HepG2 (cell line): ENCODE data around the gene TNIP1. TPM values are rescaled to one million over a fixed set of nuclear protein-coding genes. Genes with fewer than 3 reads are reported as not detected.
A peak's percentile ranks its signal among the peaks of the same experiment; 100 is the strongest.

Experiments used
- AKNA ChIP-seq: sonication (generic); formaldehyde crosslinking; IDR thresholded peaks from 2 replicates; pipeline ENCODE4 v1.4.0; 2020; ENCODE audit warnings: missing genetic modification reagents, borderline replicate concordance
- CSRNP2 ChIP-seq: sonication (generic); formaldehyde crosslinking; conservative IDR thresholded peaks from 2 replicates; pipeline ENCODE4 v1.8.0; 2022; ENCODE audit warnings: low read depth, missing genetic modification reagents
- DMAP1 ChIP-seq: IDR thresholded peaks from 2 replicates; pipeline ENCODE4 v1.6.1; 2016
- FOXO1 ChIP-seq: sonication (generic); formaldehyde crosslinking; IDR thresholded peaks from 2 replicates; pipeline ENCODE4 v1.4.0; 2020; ENCODE audit warnings: missing genetic modification reagents
- FUBP1 ChIP-seq: sonication (generic); formaldehyde crosslinking; IDR thresholded peaks from 2 replicates; pipeline ENCODE4 v1.5.1; 2020; ENCODE audit warnings: missing genetic modification reagents, mild to moderate bottlenecking, borderline replicate concordance
- HCFC1 ChIP-seq: fragments of 150-350 bp; IDR thresholded peaks from 2 replicates; pipeline ENCODE4 v1.6.1; 2014; ENCODE audit warnings: low read depth, low read length
- KDM3A ChIP-seq: IDR thresholded peaks from 2 replicates; pipeline ENCODE4 v1.6.1; 2018; ENCODE audit warnings: low read depth, missing compliant biosample characterization
- MBNL3 ChIP-seq: fragments of 250-450 bp; sonication (Bioruptor Pico); conservative IDR thresholded peaks from 2 replicates; pipeline ENCODE4 v1.8.0; 2022; ENCODE audit warnings: mild to moderate bottlenecking, inconsistent platforms
- PHF20 ChIP-seq: sonication (generic); formaldehyde crosslinking; IDR thresholded peaks from 2 replicates; pipeline ENCODE4 v1.5.0; 2020; ENCODE audit warnings: mild to moderate bottlenecking, missing genetic modification reagents
- RAD21 ChIP-seq: fragments of 450-650 bp; formaldehyde crosslinking; IDR thresholded peaks from 2 replicates; pipeline ENCODE4 v1.5.0; 2020; ENCODE audit warnings: mild to moderate bottlenecking
- RCOR2 ChIP-seq: IDR thresholded peaks from 2 replicates; pipeline ENCODE4 v1.6.1; 2016; ENCODE audit warnings: missing biosample characterization, missing genetic modification reagents
- SMAD9 ChIP-seq: sonication (generic); formaldehyde crosslinking; IDR thresholded peaks from 2 replicates; pipeline ENCODE4 v1.5.1; 2020; ENCODE audit warnings: mild to moderate bottlenecking, missing genetic modification reagents
- SNAI1 ChIP-seq: sonication (generic); formaldehyde crosslinking; IDR thresholded peaks from 2 replicates; pipeline ENCODE4 v1.5.0; 2020; ENCODE audit warnings: mild to moderate bottlenecking, missing genetic modification reagents, borderline replicate concordance
- SOX13 ChIP-seq, 3 experiments: fragments of 450-650 bp in 1 of 3; sonication (generic) in 1 of 3; formaldehyde crosslinking in 1 of 3; IDR thresholded peaks in 2 of 3; conservative IDR thresholded peaks in 1 of 3; 2 replicates each; pipeline versions ENCODE4 v1.5.0 to v1.6.1; 2016 to 2020; ENCODE audit warnings: antibody characterized with exemption in 1 of 3, mild to moderate bottlenecking in 1 of 3, missing compliant biosample characterization in 1 of 3, missing genetic modification reagents in 1 of 3, moderate library complexity in 1 of 3
- ZNF33B ChIP-seq: sonication (generic); formaldehyde crosslinking; IDR thresholded peaks from 2 replicates; pipeline ENCODE4 v1.5.1; 2020; ENCODE audit warnings: mild to moderate bottlenecking, missing genetic modification reagents
- ZNF629 ChIP-seq: sonication (generic); formaldehyde crosslinking; conservative IDR thresholded peaks from 2 replicates; pipeline ENCODE4 v1.5.0; 2020; ENCODE audit warnings: missing genetic modification reagents
- polyA plus RNA-seq, 8 experiments: library from polyadenylated mRNA; depleted of rRNA in 3 of 8; stranded (reverse) in 7 of 8; unstranded in 1 of 8; fragments of >200 nt; fragmentation: Illumina TruSeq in 4 of 8; extraction: Trizol in 4 of 8; gene quantifications; 2 replicates each; pipeline versions ENCODE4 v1.2.1 to v1.2.3, GENCODE V29; 2011 to 2016; ENCODE audit warnings: low read depth in 4 of 8, missing spikeins in 1 of 8, mixed read lengths in 1 of 8; ENCODE audit not compliant: insufficient read depth in 1 of 8
- total RNA-seq, 5 experiments: library from RNA; depleted of rRNA; stranded (reverse); fragments of >200 nt; fragmentation: Illumina TruSeq; extraction: Trizol; gene quantifications; 2 replicates each; pipeline ENCODE4 v1.2.3, GENCODE V29; 2016; ENCODE audit warnings: low read depth in 1 of 5
- TF ChIP-seq, protein P1 (sequence below): sonication (generic); formaldehyde crosslinking; IDR thresholded peaks from 2 replicates; pipeline ENCODE4 v1.4.0; 2020; ENCODE audit warnings: mild to moderate bottlenecking, missing genetic modification reagents

The TNIP1 gene
- total and polyA plus RNA-seq, 2 of the 13 experiments (the other 11 are each of a cell fraction or from before 2014, with no cell fraction given): 26.2 to 45.9 TPM

- TF ChIP-seq ZNF33B (CRISPR knock-in tag): peak; percentile 18; the same call in 1 of the 2 replicates
- TF ChIP-seq, protein P1, sequence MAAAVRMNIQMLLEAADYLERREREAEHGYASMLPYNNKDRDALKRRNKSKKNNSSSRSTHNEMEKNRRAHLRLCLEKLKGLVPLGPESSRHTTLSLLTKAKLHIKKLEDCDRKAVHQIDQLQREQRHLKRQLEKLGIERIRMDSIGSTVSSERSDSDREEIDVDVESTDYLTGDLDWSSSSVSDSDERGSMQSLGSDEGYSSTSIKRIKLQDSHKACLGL (CRISPR knock-in tag): peak; percentile 90
- peak; percentile 66; the same call in 1 of the 2 replicates for TF ChIP-seq DMAP1 (CRISPR knock-in tag)
- no peak; the same call in 1 of the 2 replicates for TF ChIP-seq HCFC1
- TF ChIP-seq KDM3A (CRISPR knock-in tag): peak; percentile 43; the same call in 1 of the 2 replicates
- no peak for TF ChIP-seq SOX13 (IDR thresholded peaks at IDR 0.05)
- no peak for TF ChIP-seq SOX13 (CRISPR knock-in tag; conservative IDR thresholded peaks at IDR 0.05 in 1 of 2, IDR thresholded peaks at IDR 0.05 in 1 of 2)
- 0 out of 2 replicates have a peak, but pooled peaks have one; percentile 72 for TF ChIP-seq AKNA (CRISPR knock-in tag)
- 0 out of 2 replicates have a peak, but pooled peaks have one; percentile 13 for TF ChIP-seq ZNF629
- TF ChIP-seq MBNL3 (CRISPR knock-in tag): no peak
- peak; percentile 74; the same call in 1 of the 2 replicates for TF ChIP-seq PHF20 (CRISPR knock-in tag)
- TF ChIP-seq FOXO1: peak; percentile 93
- TF ChIP-seq SMAD9: 0 out of 2 replicates have a peak, but pooled peaks have one; percentile 34
- no peak; the same call in 1 of the 2 replicates for TF ChIP-seq RAD21 (CRISPR knock-in tag)
- no peak; the same call in 1 of the 2 replicates for TF ChIP-seq FUBP1 (CRISPR knock-in tag)
- no peak for TF ChIP-seq RCOR2
- TF ChIP-seq CSRNP2 (CRISPR knock-in tag): no peak
- TF ChIP-seq SNAI1 (CRISPR knock-in tag): peak; percentile 70
These were observed at the start of gene TNIP1 (continued) for GRCh38 chr5:151080613-151081430.
